Measurements from ENCODE around the gene MAFF.
"Not testable (repeated sequence)": the region's sequence is repeated elsewhere in the genome, so short reads cannot be mapped to it uniquely, and the experiment has no call there.

Gene MAFF

GRCh38 chr22:38177571-38177925 lies 24.2 kb upstream of the MAFF start:
- DNase-seq (ENCODE audit: low spot score): not testable (repeated sequence)

GRCh38 chr22:38177926-38178604 lies 23.7 kb upstream of the MAFF start:
- no peak for DNase-seq (ENCODE audit: low spot score)

GRCh38 chr22:38178605-38178937 lies 23.2 kb upstream of the MAFF start:
- DNase-seq (ENCODE audit: low spot score): not testable (repeated sequence)

- peak; percentile 40 for DNase-seq (ENCODE audit: low spot score)
Observed at GRCh38 chr22:38180841-38181452, 20.8 kb upstream of the MAFF start.

- DNase-seq (ENCODE audit: low spot score): peak; percentile 99
Observed at GRCh38 chr22:38181453-38182200, 20.2 kb upstream of the MAFF start, which contains the start of gene PLA2G6. Gene PLA2G6 (minus strand): TSS chr22:38181830. CDS start chr22:38169426, 12,404 bp downstream.

GRCh38 chr22:38184788-38185187 lies 17.0 kb upstream of the MAFF start:
- no peak for DNase-seq (ENCODE audit: low spot score)

GRCh38 chr22:38186429-38186828 lies 15.4 kb upstream of the MAFF start:
- no peak for DNase-seq (ENCODE audit: low spot score)

- DNase-seq (ENCODE audit: low spot score): no peak
Observed at GRCh38 chr22:38187413-38188212, 14.2 kb upstream of the MAFF start.

GRCh38 chr22:38189104-38189503 lies 12.7 kb upstream of the MAFF start:
- DNase-seq (ENCODE audit: low spot score): no peak

GRCh38 chr22:38190581-38190980 lies 11.2 kb upstream of the MAFF start:
- no peak for DNase-seq (ENCODE audit: low spot score)

GRCh38 chr22:38191055-38191454 lies 10.7 kb upstream of the MAFF start:
- DNase-seq (ENCODE audit: low spot score): no peak

- no peak for DNase-seq (ENCODE audit: low spot score)
Observed at GRCh38 chr22:38191731-38192474, 9.9 kb upstream of the MAFF start.

GRCh38 chr22:38192475-38192863 lies 9.3 kb upstream of the MAFF start:
- no peak for DNase-seq (ENCODE audit: low spot score)

- DNase-seq (ENCODE audit: low spot score): no peak
Observed at GRCh38 chr22:38193580-38193979, 8.2 kb upstream of the MAFF start.

GRCh38 chr22:38196791-38197419 lies 4.9 kb upstream of the MAFF start:
- DNase-seq (ENCODE audit: low spot score): no peak

GRCh38 chr22:38199826-38200559 lies 1.8 kb upstream of the MAFF start:
- no peak for DNase-seq (ENCODE audit: low spot score)

- DNase-seq (ENCODE audit: low spot score): no peak
Observed at GRCh38 chr22:38201371-38201710, 453 bp upstream of the MAFF start.

GRCh38 chr22:38202437-38203089 lies 769 bp downstream of the MAFF start:
- no peak for DNase-seq (ENCODE audit: low spot score)

GRCh38 chr22:38203090-38203810 lies 1.5 kb downstream of the MAFF start:
- DNase-seq (ENCODE audit: low spot score): no peak
